Breast epithelium (tissue), 3 donors: ENCODE results near the gene PRELID1.

ENCODE experiments used
- POLR2A ChIP-seq: fragments of 450-650 bp; IDR thresholded peaks from one replicate; pipeline ENCODE4 v1.6.1; 2016; ENCODE audit warnings: antibody characterized with exemption, mild to moderate bottlenecking, moderate library complexity
- POLR2AphosphoS5 ChIP-seq, 3 donors: sonication (generic); formaldehyde crosslinking; IDR thresholded peaks; one replicate each; pipeline ENCODE4 v1.6.1; 2017; ENCODE audit warnings: antibody characterized with exemption in 3 of 3
- TF ChIP-seq, protein P1 (sequence below), 3 donors: fragments of 450-650 bp; IDR thresholded peaks; one replicate each; pipeline ENCODE4 v1.5.1; 2016 to 2017; ENCODE audit warnings: antibody characterized with exemption in 3 of 3, mild to moderate bottlenecking in 3 of 3, moderate library complexity in 3 of 3

DNA sequence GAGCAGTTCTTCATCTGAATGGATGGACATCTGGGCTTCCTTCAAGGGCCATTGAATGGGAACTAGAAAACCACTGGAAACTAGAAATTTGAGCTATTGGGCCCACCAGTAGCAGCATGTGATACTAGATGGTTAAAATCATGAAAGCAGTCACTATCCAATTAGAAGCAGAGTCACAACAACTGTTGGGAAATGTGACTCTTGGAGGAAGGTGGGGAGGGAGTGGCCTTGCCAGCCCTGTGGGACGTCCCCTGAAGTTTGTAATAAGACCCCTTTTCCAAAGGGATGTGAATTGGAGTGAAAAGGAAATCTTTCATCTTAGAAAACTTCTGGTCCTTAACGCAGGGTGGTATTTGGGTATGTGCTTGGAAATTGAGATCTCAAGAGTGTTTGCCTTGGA, 5.7 kb upstream of the PRELID1 start:
- no peak for TF ChIP-seq POLR2AphosphoS5 (IDR thresholded peaks at IDR 0.05)
- TF ChIP-seq, protein P1, sequence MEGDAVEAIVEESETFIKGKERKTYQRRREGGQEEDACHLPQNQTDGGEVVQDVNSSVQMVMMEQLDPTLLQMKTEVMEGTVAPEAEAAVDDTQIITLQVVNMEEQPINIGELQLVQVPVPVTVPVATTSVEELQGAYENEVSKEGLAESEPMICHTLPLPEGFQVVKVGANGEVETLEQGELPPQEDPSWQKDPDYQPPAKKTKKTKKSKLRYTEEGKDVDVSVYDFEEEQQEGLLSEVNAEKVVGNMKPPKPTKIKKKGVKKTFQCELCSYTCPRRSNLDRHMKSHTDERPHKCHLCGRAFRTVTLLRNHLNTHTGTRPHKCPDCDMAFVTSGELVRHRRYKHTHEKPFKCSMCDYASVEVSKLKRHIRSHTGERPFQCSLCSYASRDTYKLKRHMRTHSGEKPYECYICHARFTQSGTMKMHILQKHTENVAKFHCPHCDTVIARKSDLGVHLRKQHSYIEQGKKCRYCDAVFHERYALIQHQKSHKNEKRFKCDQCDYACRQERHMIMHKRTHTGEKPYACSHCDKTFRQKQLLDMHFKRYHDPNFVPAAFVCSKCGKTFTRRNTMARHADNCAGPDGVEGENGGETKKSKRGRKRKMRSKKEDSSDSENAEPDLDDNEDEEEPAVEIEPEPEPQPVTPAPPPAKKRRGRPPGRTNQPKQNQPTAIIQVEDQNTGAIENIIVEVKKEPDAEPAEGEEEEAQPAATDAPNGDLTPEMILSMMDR (IDR thresholded peaks at IDR 0.05), result no peak
- TF ChIP-seq POLR2A, result no peak
